Adipocyte (in vitro differentiated cells): Measurements from ENCODE around the gene RLBP1.

Experiments used
- DNase-seq: peaks from one replicate; pipeline ENCODE4 v3.0.0-alpha.2; 2015; ENCODE audit warnings: low read depth
- H3K27me3 ChIP-seq: replicated peaks from 2 replicates; pipeline ENCODE4 v1.7.0; 2013; ENCODE audit warnings: mild to moderate bottlenecking, low read length, moderate library complexity; ENCODE audit not compliant: control insufficient read depth, insufficient read depth
- H3K36me3 ChIP-seq: 2 replicates; pipeline ENCODE4 v1.7.0; 2013; ENCODE audit warnings: low read length, mild to moderate bottlenecking, moderate library complexity; ENCODE audit not compliant: control insufficient read depth, insufficient read depth, severe bottlenecking
- H3K4me1 ChIP-seq: 2 replicates; pipeline ENCODE4 v1.7.0; 2013; ENCODE audit warnings: mild to moderate bottlenecking, low read length, moderate library complexity; ENCODE audit not compliant: control insufficient read depth, insufficient read depth
- H3K4me3 ChIP-seq: 2 replicates; pipeline ENCODE4 v1.7.0; 2013; ENCODE audit warnings: mild to moderate bottlenecking, low read length, moderate library complexity
- H3K9ac ChIP-seq: 2 replicates; pipeline ENCODE4 v1.7.0; 2013; ENCODE audit warnings: mild to moderate bottlenecking, low read length, moderate library complexity
- H3K9me3 ChIP-seq: 2 replicates; pipeline ENCODE4 v1.7.0; 2013; ENCODE audit warnings: mild to moderate bottlenecking, low read length, moderate library complexity; ENCODE audit not compliant: control insufficient read depth

The RLBP1 gene

DNA sequence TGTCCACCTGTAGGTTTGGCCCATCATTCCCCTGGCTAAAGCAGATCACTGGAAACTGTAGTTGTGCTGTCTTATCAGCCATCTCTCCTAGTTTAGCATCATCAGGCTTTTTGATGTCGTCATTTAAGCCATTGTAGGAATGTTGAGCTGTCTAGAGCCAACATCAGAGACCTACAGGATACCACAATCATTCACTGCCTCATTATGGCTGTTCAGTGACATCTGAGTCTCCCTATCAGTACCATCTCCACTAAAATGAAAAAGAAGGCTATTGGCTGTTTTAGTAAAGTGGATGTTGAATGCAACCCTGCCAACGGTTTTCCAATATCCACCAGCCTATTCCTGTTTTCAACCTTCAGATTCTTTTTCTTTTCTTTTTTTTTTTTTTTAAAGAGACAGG, 29.2 kb downstream of the RLBP1 start:
- Histone ChIP-seq H3K27me3 (no peaks in the 10 kb centered on the region), H3K4me1 (peaks cover 1% of the 10 kb centered on the region)

DNA sequence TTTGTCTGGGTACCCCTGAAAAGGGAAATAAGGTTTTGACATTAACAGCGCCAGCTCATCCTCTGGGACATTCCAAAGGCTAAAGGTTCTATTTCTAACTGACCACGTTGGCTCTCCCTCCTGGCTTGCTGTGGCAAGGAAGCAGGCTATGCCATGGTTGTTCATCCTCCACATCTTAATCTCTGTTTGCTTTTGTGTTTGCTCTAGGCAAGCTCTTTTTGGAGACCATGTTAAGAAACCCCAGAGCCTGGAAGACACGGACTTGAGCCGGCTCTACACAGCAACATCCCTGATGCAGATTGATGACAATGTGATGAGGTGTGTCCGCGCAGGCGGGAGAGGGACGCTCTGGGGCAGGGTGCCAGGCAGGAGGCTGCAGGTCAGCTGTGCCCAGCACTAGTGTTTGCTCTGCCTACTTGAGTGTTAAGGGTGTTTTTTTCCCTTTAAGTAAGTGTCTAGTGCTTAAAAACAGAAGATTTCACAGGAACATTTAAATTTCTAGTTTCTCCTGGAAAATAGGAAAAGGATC, 33.3 kb downstream of the RLBP1 start:
- Histone ChIP-seq H3K9me3 (no peaks in the 10 kb centered on the region), H3K4me1 (no peaks in the 10 kb centered on the region), H3K4me3 (no peak overlapping the region), H3K36me3 (peaks cover 82% of the 10 kb centered on the region), H3K27me3 (no peaks in the 10 kb centered on the region), H3K9ac (no peak overlapping the region)
- no peak for DNase-seq

More for the DNA sequence above, 29.2 kb downstream of the RLBP1 start:
- no peaks in the 10 kb centered on the region for H3K9me3 ChIP-seq
- H3K36me3 ChIP-seq, result peaks cover 89% of the 10 kb centered on the region
- H3K9ac ChIP-seq, result no peak overlapping the region
- no peak for DNase-seq
- no peak overlapping the region for H3K4me3 ChIP-seq

DNA sequence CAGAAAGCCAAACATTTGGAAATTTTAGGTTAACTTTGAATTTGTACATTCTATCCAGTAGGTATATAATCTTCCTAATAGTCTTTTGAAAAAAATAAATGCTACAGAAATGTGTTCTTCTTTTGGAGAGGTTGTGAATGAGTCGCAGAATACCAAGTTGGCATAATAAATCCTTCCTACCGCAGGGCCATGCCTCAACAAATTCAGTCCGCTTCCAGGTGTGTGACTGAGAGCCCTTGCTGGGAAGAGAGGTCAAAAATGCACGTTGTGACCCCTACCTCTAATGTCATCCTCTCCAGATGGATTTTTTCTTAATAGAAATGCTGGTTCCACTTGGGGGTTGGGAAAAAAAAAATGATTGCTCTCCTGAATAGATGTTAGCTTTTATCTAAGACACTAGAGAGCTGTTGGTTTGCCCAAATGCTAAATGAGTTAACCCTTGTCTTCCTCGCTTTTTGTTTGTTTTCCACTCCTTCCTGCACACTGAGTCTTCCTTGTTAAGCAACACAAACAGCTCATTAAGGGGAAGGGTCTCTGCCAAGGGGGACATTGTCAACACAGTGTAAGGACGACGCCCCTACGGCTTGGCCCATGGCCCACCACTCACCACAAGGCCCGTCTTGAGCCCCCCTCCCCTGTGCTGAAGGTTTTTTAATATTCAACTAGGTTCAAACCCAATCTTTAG, 33.9 kb downstream of the RLBP1 start:
- Histone ChIP-seq H3K9ac (no peak overlapping the region), H3K9me3 (no peaks in the 10 kb centered on the region), H3K27me3 (no peaks in the 10 kb centered on the region), H3K4me1 (no peaks in the 10 kb centered on the region), H3K4me3 (no peak overlapping the region), H3K36me3 (peaks cover 76% of the 10 kb centered on the region)
- no peak for DNase-seq

DNA sequence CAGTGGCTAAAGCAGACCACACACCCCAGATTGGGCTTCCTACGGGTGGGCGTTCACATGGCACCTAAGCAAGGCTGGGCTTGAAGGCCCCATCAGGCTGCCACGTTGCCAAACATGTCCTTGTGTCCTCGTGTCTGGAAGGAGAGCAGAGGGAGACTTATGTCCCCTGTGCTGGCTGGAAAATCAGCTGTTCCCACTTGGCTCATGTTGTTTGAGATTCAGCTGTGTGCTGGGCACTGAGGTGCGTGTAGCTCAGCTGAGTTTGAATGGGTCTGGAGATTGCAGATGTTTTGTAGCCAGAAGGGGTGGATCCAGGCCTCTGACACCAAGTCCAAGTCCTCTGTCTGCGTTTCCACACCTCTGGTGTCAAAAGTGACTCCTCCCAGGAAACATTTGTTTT, 34.6 kb downstream of the RLBP1 start:
- no peak for DNase-seq
- H3K9ac ChIP-seq, result no peak overlapping the region
- H3K4me1 ChIP-seq, result peaks cover under 1% of the 10 kb centered on the region
- H3K9me3 ChIP-seq, result no peaks in the 10 kb centered on the region
- no peaks in the 10 kb centered on the region for H3K27me3 ChIP-seq
- no peak overlapping the region for H3K4me3 ChIP-seq
- H3K36me3 ChIP-seq, result peaks cover 70% of the 10 kb centered on the region

DNA sequence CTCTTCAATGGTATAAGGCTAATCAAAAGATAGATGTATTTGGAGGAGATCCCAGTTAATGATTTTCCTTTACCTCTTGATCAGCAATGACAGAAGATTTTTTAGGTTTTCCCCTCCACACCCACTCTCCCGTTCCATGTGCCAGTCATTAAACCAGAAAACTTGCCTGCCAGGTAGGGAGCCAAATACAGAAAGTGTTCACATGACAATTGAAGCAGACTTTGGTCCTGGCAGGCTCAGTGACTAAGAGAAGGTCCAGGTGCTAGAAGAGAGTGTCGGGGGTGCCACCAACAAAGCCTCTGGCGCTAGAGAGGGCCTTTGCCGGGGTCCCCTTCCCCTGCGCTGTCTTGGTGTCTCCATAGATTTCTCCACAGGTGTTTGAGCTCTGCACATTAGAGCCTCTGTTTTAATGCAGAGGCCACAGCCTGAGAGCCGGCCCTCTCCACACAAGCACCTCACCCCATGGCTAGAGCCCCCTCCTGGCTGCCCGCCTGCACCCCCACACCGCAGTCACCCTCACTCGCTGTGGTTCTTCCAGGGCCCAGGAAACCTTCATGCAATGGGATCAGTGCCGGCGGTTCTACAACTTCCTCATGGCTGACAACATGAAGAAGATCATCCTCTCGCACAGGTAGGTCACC, 36.4 kb downstream of the RLBP1 start:
- Histone ChIP-seq H3K4me3 (no peak overlapping the region), H3K9me3 (no peaks in the 10 kb centered on the region), H3K36me3 (peaks cover 52% of the 10 kb centered on the region), H3K27me3 (no peaks in the 10 kb centered on the region), H3K9ac (no peak overlapping the region), H3K4me1 (peaks cover 6% of the 10 kb centered on the region)
- DNase-seq, result no peak

DNA sequence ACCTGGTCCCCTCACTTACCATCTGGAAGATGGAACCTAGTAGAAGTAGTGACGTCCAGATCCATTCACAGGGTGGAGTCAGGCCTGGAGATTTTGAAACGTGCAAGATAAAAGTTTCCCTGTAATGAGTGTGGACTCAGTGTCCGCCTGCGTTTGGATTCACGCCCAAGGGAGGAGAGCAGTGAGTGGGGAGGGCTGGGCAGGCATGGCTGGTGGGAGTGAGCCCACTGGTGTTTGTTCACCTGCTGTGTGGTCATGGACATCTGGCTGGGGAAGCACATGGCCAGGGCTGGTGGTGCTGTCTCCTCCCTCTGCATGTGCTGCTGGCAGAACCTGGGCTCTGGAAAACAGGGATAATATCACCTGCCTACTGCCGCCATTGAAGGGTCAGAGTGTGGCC, 37.0 kb downstream of the RLBP1 start:
- no peak for DNase-seq
- H3K36me3 ChIP-seq, result peaks cover 46% of the 10 kb centered on the region
- no peak overlapping the region for H3K9ac ChIP-seq
- H3K27me3 ChIP-seq, result no peaks in the 10 kb centered on the region
- H3K4me3 ChIP-seq, result no peak overlapping the region
- H3K4me1 ChIP-seq, result peaks cover 6% of the 10 kb centered on the region
- H3K9me3 ChIP-seq, result no peaks in the 10 kb centered on the region

DNA sequence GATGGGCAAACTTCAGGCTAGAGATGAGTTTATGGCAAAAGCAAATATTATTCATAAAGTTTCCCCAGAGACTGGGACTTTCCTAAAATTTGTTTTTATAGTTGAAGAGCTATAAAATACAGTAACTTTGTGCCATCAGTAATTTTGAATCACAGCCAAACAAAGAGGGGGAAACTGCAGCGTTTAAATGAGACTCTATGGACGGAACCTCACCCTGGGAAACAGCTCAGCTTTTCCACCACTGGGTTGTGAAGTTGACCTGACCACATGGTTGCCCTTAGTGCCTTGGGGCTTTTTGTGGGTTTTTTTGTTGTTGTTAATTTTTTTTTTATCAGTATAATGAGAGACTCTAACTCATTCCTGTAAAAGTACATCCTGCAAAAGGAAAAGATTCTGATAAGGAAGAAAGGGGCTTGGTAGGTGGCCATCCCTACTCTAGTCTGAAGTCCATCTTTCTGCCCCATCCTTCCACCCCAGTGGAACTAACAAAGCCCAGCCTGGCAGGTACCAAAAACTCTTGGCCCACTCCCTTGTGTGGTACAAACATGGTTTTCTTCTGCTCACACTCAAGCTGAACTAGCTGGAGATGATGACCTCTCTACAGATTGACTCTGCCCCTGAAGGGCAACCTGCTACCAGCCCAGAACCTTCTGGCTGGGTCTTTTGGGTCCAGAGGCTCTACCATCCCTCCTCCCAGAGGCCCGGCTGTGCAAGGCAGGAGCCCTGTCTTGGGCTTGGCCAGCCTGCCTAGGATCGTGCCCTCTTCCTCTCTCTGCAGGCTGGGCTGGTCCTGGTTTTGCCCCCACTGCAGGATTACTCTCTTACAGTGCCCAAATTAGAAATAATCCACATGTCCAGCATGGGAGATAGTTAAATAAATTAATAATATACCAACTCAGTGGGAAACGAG, 41.2 kb downstream of the RLBP1 start:
- Histone ChIP-seq H3K27me3 (no peaks in the 10 kb centered on the region), H3K9ac (peak overlapping the region; percentile 26), H3K4me1 (peaks cover 17% of the 10 kb centered on the region), H3K4me3 (no peak overlapping the region), H3K36me3 (peaks cover 39% of the 10 kb centered on the region), H3K9me3 (no peaks in the 10 kb centered on the region)
- peak; percentile 19 for DNase-seq

DNA sequence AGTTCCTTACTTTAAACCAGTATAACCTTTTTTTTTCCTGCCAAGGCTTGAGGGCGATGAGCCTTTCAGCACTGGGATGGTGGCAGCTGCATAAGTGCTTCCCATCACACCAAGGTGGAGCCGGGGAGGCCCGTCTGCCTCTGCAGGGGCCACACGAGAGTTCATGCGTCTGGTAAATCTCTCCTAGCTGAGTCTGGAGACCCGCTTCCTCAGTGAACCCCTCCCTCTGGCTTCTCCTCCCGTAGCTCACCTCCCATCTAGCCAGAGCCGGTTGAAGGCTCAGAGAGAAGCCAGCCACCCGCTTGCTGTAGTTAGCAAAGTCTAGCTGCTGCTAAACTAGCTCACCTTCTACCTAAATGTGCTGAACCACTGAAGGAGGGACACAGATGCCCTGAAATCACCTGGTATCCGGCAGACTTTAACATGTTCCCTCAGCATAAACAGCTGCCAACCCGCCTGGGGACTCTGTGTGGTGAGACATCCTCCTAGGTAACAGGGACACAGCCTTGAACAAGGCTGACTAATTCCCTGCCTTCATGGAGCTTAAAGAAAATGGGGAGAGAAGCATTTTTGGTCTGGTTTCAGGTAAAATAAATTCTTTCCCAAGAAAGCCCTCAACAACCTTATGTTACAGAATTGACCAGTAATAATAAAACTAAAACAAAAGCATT, 42.9 kb downstream of the RLBP1 start:
- Histone ChIP-seq H3K4me3 (no peak overlapping the region), H3K4me1 (peaks cover 27% of the 10 kb centered on the region), H3K36me3 (peaks cover 34% of the 10 kb centered on the region), H3K9me3 (no peaks in the 10 kb centered on the region), H3K9ac (no peak overlapping the region), H3K27me3 (no peaks in the 10 kb centered on the region)
- no peak for DNase-seq

DNA sequence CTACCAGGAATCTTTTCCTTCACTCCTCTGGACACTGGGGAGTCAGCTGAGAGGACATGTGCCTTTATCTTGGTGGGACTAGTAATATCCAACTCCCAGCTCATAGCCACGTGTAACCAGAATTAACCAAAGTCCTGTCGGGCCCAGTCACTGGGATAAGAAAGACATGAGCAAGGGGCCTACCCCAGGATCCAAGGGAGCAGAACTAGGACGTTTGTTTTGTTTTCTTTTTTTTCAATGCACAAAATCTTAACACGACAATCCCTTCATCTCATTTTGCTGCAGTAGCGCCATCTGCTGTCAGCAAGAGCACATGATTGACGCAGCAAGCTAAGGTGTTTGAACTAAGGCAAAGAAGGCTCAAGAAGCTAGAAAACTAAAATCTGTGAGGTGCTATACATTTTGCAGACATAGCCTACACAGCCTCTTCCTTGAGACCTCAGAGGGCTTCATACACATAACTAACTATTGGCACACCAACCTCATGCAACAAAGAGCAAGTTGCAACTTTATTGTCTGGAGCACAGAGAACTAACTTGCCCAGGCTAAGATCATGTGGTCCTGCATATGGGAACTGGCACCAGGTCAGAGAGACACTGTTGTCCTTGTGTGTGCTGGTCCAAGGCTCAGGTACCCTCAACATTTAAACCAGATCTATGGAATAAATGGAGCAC, 43.6 kb downstream of the RLBP1 start:
- Histone ChIP-seq H3K4me3 (no peak overlapping the region), H3K27me3 (no peaks in the 10 kb centered on the region), H3K4me1 (peaks cover 34% of the 10 kb centered on the region), H3K9me3 (no peaks in the 10 kb centered on the region), H3K36me3 (peaks cover 34% of the 10 kb centered on the region), H3K9ac (peak overlapping the region; percentile 66)
- peak; percentile 93 for DNase-seq

DNA sequence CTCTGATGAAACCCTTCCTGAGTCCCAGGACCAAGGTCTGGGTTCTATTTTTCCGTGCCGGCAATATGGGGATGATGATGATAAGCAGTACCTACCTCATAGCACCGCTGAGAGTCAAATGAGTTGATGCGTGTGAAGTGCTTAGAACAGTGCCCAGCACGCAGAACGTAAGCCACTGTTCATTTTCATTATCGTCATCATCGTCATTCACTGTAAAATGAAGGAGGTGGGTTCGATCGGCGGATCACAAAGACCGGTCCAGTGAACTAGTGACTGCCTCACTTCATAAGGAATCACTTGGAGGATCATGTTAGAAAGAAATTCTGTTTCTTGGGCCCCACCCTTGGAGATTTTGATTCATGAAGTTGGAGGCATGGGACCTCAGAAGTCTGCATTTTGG, 44.3 kb downstream of the RLBP1 start:
- Histone ChIP-seq H3K36me3 (peaks cover 34% of the 10 kb centered on the region), H3K27me3 (no peaks in the 10 kb centered on the region), H3K9me3 (no peaks in the 10 kb centered on the region), H3K9ac (peak overlapping the region; percentile 66), H3K4me1 (peaks cover 38% of the 10 kb centered on the region), H3K4me3 (no peak overlapping the region)
- DNase-seq, result no peak
